Activated T-helper 1 cell treated with anti-CD3 and anti-CD28 coated beads, Interleukin-12 subunit alpha, Interleukin-12 subunit beta, Interleukin-2, Interleukin-4 antibody, amounts not matched to agents 30 ng/mL and 10 ng/mL and 1 ng/mL, durations not matched to agents 14 hours and 24 hours and 36 hours (primary cell): Measurements from ENCODE around the gene SH3TC1. TPM values are rescaled to one million over a fixed set of nuclear protein-coding genes. Genes with fewer than 3 reads are reported as not detected.

Experiments
- DNase-seq: peaks from one replicate; pipeline ENCODE4 v3.0.0; 2021; ENCODE audit warnings: low spot score
- H3K27ac Mint-ChIP-seq: one replicate; pipeline ENCODE4 v1.8.0; 2021; ENCODE audit warnings: mild to moderate bottlenecking, mixed read lengths
- H3K27me3 Mint-ChIP-seq: one replicate; pipeline ENCODE4 v1.8.0; 2022; ENCODE audit warnings: mild to moderate bottlenecking, moderate library complexity, mixed read lengths; ENCODE audit not compliant: insufficient read depth
- H3K36me3 Mint-ChIP-seq: one replicate; pipeline ENCODE4 v1.8.0; 2021; ENCODE audit warnings: low read depth, mixed read lengths
- H3K4me1 Mint-ChIP-seq: one replicate; pipeline ENCODE4 v1.8.0; 2021; ENCODE audit warnings: low read depth, mixed read lengths
- H3K4me3 Mint-ChIP-seq: one replicate; pipeline ENCODE4 v1.8.0; 2021; ENCODE audit warnings: mild to moderate bottlenecking, moderate library complexity, mixed read lengths
- H3K9me3 Mint-ChIP-seq: one replicate; pipeline ENCODE4 v1.8.0; 2021; ENCODE audit warnings: mixed read lengths
- intact Hi-C: fragments of 100-400 bp; cut with micrococcal nuclease; formaldehyde crosslinking; loops from one replicate; pipeline ENCODE4 v1.15.1; 2024
- total RNA-seq: library from RNA; stranded (reverse); gene quantifications from 2 replicates; pipeline ENCODE4 v1.2.3, GENCODE V29; 2022

Gene SH3TC1
- total RNA-seq, 1 donor from 2014 or later: 25.4 TPM

- no peak for DNase-seq
- Mint-ChIP-seq H3K27me3 (peaks cover 15% of the 10 kb centered on the region), H3K36me3 (no peaks in the 10 kb centered on the region), H3K4me1 (no peaks in the 10 kb centered on the region), H3K27ac (no peak within 1 kb of the TSS), H3K9me3 (no peaks in the 10 kb centered on the region), H3K4me3 (no peak within 1 kb of the TSS)
- intact Hi-C loops: no loop called here
These were observed 70.7 kb downstream of the SH3TC1 start, which contains the start of gene HTRA3 for GRCh38 chr4:8269535-8270417. HTRA3 (plus strand) TSS chr4:8269754; CDS start chr4:8269969, 215 bp downstream.

GRCh38 chr4:8270418-8270771 lies 71.3 kb downstream of the SH3TC1 start:
- Mint-ChIP-seq H3K4me1 (no peaks in the 10 kb centered on the region), H3K9me3 (no peaks in the 10 kb centered on the region), H3K27me3 (peaks cover 15% of the 10 kb centered on the region), H3K36me3 (no peaks in the 10 kb centered on the region), H3K27ac (no peak overlapping the region), H3K4me3 (no peak overlapping the region)
- intact Hi-C loops: no loop called here
- no peak for DNase-seq

GRCh38 chr4:8270912-8271815 lies 72.1 kb downstream of the SH3TC1 start:
- intact Hi-C loops: no loop called here
- Mint-ChIP-seq H3K4me3 (no peak overlapping the region), H3K9me3 (no peaks in the 10 kb centered on the region), H3K4me1 (no peaks in the 10 kb centered on the region), H3K36me3 (no peaks in the 10 kb centered on the region), H3K27me3 (peaks cover 15% of the 10 kb centered on the region), H3K27ac (no peak overlapping the region)
- no peak for DNase-seq

- no peaks in the 10 kb centered on the region for H3K9me3 Mint-ChIP-seq
- no peaks in the 10 kb centered on the region for H3K36me3 Mint-ChIP-seq
- H3K4me1 Mint-ChIP-seq: no peaks in the 10 kb centered on the region
- no peak overlapping the region for H3K27ac Mint-ChIP-seq
- no peak for DNase-seq
- intact Hi-C loops: no loop called here
- no peak overlapping the region for H3K4me3 Mint-ChIP-seq
- peaks cover 15% of the 10 kb centered on the region for H3K27me3 Mint-ChIP-seq
These were observed 72.7 kb downstream of the SH3TC1 start for GRCh38 chr4:8271821-8272220.

GRCh38 chr4:8272472-8273428 lies 73.7 kb downstream of the SH3TC1 start:
- no peak overlapping the region for H3K27ac Mint-ChIP-seq
- H3K27me3 Mint-ChIP-seq: peaks cover 15% of the 10 kb centered on the region
- no peaks in the 10 kb centered on the region for H3K4me1 Mint-ChIP-seq
- no peak for DNase-seq
- intact Hi-C loops: no loop called here
- H3K4me3 Mint-ChIP-seq: no peak overlapping the region
- H3K9me3 Mint-ChIP-seq: no peaks in the 10 kb centered on the region
- H3K36me3 Mint-ChIP-seq: no peaks in the 10 kb centered on the region

GRCh38 chr4:8273450-8273849 lies 74.4 kb downstream of the SH3TC1 start:
- no peak for DNase-seq
- H3K4me3 Mint-ChIP-seq: no peak overlapping the region
- no peaks in the 10 kb centered on the region for H3K36me3 Mint-ChIP-seq
- H3K4me1 Mint-ChIP-seq: no peaks in the 10 kb centered on the region
- intact Hi-C loops: no loop called here
- H3K9me3 Mint-ChIP-seq: no peaks in the 10 kb centered on the region
- no peak overlapping the region for H3K27ac Mint-ChIP-seq
- H3K27me3 Mint-ChIP-seq: peaks cover 13% of the 10 kb centered on the region

- intact Hi-C loops: no loop called here
These were observed 75.1 kb downstream of the SH3TC1 start for GRCh38 chr4:8274066-8274652.

GRCh38 chr4:8274765-8275547 lies 75.9 kb downstream of the SH3TC1 start:
- Mint-ChIP-seq H3K9me3 (no peaks in the 10 kb centered on the region), H3K36me3 (no peaks in the 10 kb centered on the region), H3K27ac (no peak overlapping the region), H3K4me1 (no peaks in the 10 kb centered on the region), H3K27me3 (peaks cover 6% of the 10 kb centered on the region), H3K4me3 (no peak overlapping the region)
- DNase-seq: no peak
- intact Hi-C loops: no loop called here

More at GRCh38 chr4:8274066-8274652, 75.1 kb downstream of the SH3TC1 start:
- no peaks in the 10 kb centered on the region for H3K9me3 Mint-ChIP-seq
- DNase-seq: no peak
- no peaks in the 10 kb centered on the region for H3K36me3 Mint-ChIP-seq
- H3K27ac Mint-ChIP-seq: no peak overlapping the region
- no peaks in the 10 kb centered on the region for H3K4me1 Mint-ChIP-seq
- H3K4me3 Mint-ChIP-seq: no peak overlapping the region
- peaks cover 6% of the 10 kb centered on the region for H3K27me3 Mint-ChIP-seq

GRCh38 chr4:8275548-8275910 lies 76.4 kb downstream of the SH3TC1 start:
- no peak for DNase-seq
- Mint-ChIP-seq H3K4me3 (no peak overlapping the region), H3K27ac (no peak overlapping the region), H3K4me1 (no peaks in the 10 kb centered on the region), H3K36me3 (no peaks in the 10 kb centered on the region), H3K27me3 (peaks cover 5% of the 10 kb centered on the region), H3K9me3 (no peaks in the 10 kb centered on the region)
- intact Hi-C loops: no loop called here

GRCh38 chr4:8276358-8277240 lies 77.5 kb downstream of the SH3TC1 start:
- no peaks in the 10 kb centered on the region for H3K9me3 Mint-ChIP-seq
- H3K4me3 Mint-ChIP-seq: no peak overlapping the region
- H3K27me3 Mint-ChIP-seq: peaks cover 4% of the 10 kb centered on the region
- DNase-seq: no peak
- H3K27ac Mint-ChIP-seq: no peak overlapping the region
- H3K4me1 Mint-ChIP-seq: no peaks in the 10 kb centered on the region
- intact Hi-C loops: no loop called here
- no peaks in the 10 kb centered on the region for H3K36me3 Mint-ChIP-seq
